GM21381 (cell line): Measurements from ENCODE around the gene MEDAG.

Experiments
- ATAC-seq: cut with Tn5 transposase; IDR thresholded peaks from one replicate; pipeline ENCODE4 v1.9.1; 2021; ENCODE audit warnings: mild to moderate bottlenecking, moderate library complexity; ENCODE audit not compliant: unreplicated experiment

The MEDAG gene

DNA sequence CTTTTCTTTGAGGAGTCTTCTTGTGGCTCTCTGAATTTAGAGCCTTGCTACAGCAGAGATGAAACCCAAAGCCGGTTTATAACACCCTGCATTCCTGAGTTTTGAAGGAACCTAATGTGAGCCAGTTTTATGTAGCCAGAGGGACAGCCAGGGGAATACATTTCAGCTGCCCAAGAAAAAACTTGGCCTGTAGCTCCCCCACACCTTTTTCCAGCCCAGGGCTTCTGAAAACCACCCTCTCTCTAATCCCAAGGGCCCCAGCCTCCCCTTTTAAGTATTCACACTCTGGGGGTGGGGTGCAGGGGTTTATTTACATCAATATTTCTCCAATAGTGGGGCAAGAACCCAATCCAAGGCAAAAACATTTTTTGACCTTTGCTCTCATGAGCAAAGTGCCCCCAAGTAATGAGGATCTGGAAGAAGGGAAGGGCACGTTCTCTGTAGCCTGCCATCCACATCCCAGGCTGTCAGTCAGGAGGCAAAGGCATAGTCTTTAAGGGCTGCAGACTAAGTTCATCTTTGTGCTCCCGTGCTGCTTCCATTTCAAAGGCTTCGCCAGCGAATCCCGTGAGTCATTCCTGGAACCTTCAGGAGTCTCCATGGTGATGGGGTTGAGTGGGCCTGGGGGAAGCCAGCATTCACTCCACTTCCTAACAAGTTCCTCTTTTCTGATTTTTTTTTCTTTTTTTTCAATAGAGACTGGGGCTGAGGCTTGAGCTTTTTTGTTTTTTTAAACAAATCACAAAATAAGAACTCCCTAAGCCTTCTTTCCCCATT, 33.2 kb upstream of the MEDAG start:
- no peak for ATAC-seq

DNA sequence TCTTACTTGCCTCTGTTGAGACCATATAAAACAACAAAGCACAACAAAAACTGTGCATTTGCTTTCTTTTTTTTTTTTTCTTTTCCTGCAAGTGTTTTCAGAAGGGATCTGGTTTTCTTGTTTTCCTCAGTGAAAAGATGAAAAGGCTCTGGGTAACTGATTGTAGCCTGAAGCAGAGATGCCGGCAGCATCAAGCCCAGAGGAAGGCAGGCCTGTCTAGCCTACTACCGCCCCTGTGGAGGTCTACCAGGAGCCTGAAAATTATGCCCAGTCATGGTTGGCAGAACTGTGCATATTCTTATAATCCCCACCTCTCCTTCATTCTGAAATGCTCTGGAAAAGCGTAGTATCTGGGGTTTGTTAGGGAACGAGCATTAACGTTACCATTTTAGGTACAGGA, 32.6 kb upstream of the MEDAG start:
- ATAC-seq: no peak

DNA sequence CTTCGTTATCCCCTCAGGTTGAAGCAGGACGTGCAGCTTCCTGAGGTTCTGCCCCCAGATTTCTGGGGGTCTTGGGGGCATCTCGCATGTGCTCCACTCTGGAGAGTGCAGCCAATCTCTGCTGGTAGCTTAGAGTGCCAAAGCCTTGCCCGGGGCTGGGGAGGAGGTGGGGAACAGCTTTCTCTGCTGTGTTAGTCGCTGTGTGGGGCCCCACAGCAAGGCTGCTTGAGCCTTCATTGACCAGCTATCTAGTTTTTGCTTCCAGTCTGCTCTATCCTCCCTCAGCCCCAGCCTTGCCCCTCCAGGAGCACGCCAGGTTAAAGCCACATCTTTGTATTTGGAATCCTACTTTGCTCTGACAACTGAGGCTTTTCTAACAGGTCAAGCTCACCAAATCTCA, 32.0 kb upstream of the MEDAG start:
- ATAC-seq: no peak

DNA sequence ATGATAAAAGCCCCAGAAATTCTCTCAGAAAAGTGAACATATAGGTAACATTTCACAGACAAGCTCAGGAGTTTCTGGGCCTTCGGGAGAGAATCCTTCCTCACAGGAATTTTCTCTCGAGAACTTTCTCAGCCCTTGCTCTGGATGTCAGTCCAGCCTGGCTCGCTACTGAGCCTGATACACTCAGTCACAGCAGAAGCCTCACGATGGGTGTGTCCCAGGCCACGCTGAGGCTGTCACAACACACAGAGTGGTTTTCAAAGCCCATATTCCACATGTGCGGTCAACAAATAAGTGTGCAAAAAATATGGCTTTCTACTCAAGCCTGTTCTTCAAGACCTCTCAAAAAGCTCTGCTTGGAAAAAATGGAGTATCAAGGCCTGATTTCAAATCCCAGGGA, 31.5 kb upstream of the MEDAG start:
- no peak for ATAC-seq

DNA sequence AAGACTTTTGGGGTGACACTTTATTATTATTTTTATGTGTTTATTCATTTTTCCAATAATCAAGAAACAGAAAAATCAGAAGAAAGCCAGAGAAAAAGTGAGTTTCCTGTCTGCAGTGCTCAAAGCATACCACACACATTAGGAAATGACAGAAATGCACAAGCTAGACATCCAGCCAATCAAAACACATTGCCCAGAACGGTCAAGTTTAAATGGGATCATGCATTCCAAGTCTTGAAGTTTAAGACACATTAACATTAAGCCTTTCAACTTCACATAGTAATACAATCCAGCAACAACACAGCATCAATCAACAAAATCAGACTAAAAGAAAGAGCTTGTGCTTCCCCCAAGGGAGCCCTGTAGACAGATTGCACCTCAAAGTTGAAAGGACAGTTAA, 28.7 kb upstream of the MEDAG start:
- ATAC-seq: no peak

DNA sequence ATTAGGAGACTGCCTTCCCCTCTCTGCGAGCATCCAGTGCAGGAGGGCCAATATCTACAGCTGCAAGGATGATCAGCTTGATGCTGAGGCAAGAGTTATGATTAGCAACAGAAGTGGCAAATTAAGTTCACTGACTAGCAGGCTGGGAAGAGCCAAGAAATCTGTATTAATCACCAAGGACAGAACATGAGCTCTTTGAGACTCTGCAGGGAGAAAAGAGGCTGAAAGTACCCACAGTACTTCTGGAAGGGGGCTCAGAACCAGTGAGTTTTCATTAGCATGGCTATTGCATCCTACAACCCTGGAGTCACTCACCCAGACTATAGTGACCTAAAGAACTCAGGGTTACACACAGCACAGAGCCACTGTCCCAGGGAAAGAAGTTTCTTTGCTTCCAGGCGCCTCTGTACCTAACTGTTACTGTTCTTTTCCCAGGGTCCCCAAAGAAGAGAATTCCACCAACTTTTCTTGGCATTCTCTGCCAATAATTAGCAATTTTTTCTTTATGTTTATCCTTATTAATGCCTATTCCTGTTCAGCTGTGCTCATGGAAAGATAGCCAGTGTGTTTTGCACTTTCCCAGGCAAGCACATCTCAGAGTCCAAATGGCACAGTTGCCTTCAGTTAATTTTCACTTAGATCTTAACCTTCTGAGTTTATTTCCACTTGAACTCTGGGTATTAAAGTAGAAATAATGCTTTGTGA, 25.8 kb upstream of the MEDAG start:
- ATAC-seq: no peak

DNA sequence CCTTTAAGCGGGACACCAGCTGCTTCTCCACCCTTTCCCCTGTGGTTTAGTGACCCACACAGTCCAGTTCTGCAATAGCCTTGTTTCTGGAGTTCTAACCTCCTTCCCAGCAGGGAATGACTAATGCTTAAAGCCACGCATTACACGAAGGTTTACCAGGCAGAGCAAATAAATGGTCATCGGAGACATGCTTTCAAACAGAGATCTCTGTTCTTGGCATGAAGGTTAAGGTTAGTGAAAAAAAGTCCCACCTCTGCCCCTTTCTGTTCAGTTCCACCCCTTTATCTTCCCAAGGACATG, 25.3 kb upstream of the MEDAG start:
- ATAC-seq: no peak

DNA sequence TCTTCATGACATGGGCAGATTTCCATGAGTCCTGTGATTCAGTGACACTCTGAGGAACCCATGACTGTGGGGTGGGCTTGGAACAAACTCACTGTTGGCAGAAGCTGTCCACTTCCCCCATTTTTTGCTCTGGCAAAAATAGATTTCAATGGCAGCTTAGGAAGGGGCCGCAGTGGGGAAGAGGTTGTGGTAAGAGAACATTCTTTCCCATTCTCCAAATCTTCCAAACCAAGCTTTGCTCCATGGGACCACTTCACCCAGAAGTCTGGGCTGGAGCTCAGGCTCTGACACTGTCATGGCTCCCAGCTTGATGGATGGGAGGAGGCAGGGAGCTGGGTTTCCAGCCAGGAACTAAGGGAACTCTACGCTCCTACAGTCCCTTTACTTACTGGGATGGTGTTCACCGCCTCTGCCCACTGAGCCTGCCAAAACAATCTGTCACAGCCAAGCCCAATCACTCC, 24.9 kb upstream of the MEDAG start:
- ATAC-seq: no peak

DNA sequence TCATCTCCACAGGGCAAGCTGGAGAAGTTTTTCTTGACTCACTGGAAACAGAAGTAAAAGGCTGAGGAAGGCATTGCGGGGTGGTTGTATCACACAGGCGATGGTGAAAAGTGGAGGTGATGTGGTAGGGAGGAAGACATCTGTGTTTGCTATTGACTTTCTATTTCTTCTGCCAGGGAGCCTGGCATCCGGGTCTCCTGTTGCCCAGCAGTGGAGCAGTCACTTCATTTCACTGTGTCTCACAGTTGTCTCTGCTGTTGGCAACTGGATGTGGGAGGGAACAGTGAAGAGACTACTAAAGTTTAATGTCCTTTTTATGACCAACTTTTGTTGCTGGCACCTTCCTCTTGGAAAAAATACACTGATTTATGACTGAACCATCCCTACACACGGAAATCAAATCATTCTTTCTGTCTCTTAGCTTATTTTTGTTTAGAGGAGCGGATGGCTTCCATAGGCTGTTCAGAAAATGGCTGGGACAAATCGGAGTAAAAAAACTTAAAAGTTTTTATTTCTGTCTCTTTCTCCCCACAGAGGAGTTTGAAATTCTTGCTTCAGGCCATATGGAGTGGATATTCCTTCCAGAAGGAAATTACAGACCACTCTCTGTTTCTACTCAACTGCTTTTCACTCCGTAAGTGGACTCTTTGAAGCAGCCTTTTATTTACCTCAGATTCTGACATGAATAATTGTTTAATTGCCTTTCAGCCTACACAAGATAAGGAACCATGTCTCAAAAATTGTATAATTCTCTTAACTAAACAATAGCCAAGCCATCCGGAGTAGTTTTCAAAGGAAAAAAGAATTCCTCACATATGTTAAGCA, 23.8 kb upstream of the MEDAG start:
- no peak for ATAC-seq

DNA sequence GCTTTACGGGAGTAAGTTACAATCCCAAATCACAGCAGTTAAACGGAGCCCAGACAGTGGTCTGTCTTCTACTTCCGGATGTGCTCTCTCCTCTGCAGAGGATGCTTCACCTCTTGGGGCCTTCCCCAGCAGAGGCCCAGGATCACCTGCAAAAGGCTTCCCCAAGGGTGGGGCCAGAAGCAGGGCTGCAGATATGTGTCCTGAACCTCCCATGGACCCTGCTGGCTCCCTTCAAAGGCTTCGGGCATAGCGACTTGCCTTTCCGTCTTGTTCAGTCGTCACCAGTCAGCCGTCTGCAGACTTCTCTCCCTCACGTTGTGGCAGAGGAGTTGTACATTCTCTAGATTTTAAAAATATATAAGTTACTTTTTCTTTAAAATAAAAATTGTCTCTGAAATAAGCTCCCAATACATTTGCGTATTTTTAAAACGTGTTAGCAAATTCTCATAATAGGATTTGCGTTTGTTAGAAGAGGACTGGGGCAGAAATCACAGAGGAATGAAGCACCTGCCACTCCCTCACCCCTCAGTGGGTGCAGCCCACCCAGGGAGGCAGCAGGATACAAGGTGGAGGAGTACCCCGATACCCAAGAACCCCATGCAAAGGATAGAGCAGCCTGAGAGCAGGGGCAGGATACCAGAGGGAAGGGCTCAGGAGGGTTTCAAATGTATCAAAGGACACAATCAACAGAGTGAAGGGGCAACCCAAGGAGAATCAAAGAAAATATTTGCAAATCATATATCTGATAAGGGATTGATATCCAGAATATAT, 22.9 kb upstream of the MEDAG start:
- no peak for ATAC-seq

DNA sequence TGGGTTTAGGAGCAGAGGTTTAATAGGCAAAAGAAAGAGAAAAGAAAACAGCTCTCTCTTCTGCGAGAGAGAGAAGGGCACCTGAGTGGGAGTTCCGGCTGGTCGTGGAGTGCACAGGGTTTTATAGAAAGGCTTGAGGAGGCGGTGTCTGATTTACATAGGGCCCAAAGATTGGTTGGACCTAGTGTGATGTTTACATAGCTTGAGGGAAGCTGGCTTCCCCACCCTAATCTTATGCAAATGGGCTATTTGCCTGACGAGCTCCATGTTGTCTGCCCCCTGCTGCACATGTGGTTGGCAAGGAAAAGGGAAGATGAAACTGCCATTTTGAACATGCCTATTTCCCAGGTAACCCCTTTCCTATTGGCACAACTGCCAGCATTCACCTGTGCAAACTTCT, 21.5 kb upstream of the MEDAG start:
- ATAC-seq: no peak

DNA sequence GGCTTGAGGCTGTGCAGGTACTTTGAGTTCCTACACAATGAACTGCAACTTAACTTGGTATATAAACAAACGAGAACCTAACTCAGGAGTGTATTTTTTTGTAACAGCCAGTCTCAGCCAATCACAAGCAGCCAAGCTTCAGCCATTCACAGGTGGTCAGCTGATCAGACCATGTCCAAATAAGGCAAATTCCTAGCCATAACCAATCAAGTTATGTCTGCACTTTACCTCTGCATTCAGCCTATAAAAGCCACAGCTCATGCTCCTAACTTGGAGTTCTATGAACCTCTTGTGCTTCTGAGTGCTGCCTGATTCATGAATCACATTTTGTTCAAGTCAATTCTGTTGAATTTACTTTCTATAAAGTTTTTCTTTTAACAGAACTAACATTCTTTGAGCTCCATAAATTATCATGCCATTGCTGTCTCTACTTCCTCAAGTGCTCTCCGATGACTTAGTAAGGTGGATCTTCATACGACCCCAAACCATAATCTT, 16.8 kb upstream of the MEDAG start:
- ATAC-seq: no peak

DNA sequence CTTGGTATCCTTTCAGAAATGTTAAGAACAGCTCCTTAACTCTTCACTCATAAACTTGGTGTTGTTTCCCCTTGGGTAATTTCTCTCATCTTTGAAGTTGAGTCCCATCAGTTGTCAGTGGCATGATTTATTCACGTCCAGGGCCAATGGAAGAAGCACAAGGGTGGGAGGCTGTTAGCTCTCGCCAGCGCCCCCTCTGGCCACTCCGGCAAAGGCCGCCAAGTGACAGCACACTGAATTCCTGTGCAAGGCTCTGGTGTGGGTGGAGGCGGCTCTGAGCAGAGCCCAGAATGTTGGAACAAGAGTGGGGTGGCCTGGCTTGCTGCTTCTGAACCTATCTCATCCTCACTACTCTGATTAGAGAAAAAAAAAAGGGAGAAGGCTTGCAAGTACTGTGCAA, 13.1 kb upstream of the MEDAG start:
- ATAC-seq: no peak

DNA sequence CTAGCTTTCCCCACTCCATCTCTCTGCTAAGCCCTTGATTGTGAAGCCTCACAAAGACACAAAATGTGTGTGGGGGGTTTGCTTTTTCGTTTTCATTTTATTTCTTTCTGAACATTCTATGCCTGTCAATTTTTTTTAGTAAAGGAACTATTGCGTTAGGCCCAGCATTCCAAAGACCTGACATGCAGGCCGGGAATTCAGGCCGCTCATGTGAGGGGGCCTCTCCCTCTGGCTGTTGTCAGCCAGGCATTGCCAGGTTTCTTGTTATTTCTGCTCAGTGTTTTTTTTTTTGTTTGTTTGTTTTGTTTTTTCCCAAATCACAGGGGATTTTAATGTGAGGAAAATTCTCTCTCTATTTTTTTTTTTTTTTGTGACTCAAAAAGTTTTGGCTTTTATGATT, 10.3 kb upstream of the MEDAG start:
- ATAC-seq: no peak

DNA sequence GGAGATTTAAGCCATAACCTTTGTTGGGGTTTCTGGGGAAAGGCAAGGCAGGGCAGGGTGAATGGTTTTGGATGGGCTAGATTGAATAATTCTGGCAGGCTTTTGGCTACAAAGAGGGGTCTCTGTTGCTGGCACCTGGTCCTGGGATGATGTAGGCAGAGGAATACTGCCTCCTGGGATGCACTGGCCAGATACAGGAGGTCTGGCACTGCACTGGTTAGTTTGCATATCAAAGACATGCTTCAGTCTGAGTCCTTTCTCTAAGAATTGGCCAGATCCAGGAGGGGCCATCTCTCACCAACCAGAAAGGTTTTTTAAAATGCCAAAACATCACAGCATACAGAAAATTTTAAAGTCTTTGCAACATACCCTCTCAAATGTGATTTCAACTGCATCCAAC, 8.0 kb upstream of the MEDAG start:
- no peak for ATAC-seq

DNA sequence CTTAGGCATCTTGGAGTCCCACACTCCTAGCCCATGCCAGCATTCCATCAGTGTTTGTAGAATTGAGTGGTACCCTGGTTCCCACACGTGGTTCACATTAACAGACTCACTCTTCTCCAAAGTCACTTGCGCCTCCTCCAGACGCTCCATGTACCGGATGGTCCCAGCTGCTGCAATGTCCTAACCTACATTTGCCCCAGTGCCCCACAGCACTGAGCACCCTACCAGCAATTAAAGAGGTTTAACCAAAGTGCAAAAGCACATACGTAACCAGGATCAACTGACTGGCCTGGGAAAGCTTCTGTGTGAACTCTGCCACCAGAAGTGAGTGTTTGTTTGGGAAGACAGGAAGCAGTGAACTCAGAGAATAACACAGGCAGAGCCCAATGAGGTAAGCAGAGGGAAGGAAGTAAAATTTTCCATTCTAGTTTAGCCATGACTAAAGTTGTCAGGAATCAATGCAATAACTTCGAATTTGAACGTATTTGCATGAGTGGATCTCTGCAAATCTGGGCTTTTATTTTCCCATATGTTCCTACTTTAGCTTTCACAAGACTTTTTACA, 7.3 kb upstream of the MEDAG start:
- no peak for ATAC-seq

DNA sequence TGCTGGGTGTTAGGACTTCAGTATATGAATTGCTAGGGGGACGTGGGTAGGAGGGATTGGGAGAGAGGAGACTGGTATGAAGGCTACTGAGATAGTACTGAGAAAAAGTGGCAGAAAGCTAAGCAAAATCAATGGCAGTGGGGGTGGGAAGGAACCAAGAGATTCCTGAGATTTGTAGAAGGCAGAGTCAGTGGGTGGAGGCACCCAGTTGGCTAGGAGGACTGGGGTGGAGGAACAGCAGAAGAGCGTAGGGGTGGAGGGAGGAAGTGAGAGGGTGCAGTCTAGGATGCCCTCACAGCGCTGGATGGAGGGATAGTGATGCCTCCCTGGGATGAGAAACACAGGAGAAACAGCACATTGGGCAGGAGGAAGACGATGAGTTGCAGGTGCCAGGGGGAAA, 5.6 kb upstream of the MEDAG start:
- no peak for ATAC-seq

DNA sequence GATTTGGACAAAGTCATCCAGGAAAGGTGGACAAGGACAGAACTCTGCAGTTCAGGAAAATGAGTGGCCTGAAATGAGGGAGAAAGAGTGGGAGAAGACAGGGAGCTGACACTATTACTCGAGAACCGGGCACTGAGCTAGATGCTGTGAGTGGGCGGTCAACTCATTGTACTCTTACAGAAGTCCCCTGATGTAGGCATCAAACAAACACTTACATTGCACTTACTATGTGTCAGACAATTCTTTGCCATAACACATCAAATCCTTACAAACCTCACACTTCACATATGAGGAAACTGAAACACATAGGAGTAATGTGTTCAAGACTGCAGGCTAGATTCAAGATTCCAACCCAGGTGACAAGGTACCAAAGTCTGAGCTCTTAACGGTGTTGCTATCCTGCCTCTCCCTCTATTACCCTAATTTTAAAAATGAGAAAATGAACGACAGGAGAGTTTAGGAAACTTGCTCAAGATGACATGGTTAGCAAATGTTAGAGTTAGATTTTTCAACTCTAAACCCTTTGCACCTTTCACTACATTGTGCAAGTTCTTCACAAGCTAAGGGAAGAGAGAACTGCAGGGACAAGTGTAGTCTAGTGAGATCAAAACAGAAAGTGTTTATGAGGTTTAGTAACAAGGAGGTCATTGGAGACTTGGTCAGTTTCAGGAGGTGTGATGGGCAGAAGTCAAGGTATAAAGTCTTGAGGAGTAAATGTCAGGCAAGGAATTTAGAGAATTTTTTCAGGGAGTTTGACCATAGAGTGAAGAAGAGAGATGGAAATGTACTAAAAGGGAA, 4.9 kb upstream of the MEDAG start:
- ATAC-seq: no peak

DNA sequence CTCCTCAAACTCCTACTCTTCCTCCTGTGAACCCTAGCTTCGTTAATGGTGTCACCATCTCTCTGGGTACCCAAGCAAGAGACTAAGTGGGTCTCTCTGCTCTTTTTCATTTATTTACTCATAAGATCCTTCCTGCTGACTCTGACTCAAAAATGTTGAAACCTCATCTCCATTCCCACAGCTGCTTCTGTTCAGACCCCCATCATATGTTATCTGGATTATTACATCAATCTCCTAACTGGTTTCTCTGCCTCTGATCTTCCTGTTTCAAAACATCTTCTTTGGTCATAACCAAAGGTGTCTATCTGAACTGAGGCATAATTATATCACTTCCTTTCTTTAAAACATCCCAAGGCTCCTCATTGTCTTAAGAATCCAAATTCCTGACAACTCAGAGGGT, 2.0 kb upstream of the MEDAG start:
- ATAC-seq: no peak
